ENCODE data around the gene LSM14A.
"Not testable (repeated sequence)": the region's sequence is repeated elsewhere in the genome, so short reads cannot be mapped to it uniquely, and the experiment has no call there.

LSM14A gene

GRCh38 chr19:34230820-34231219, 58.5 kb downstream of the LSM14A start:
- no peak for DNase-seq (ENCODE audit: low read depth)

- DNase-seq (ENCODE audit: low read depth), result no peak
These were observed 59.1 kb downstream of the LSM14A start for GRCh38 chr19:34231439-34231838.

GRCh38 chr19:34232566-34233481, 60.5 kb downstream of the LSM14A start:
- DNase-seq (ENCODE audit: low read depth), result peak; percentile 94

GRCh38 chr19:34235425-34235940, 63.2 kb downstream of the LSM14A start:
- DNase-seq (ENCODE audit: low read depth), result no peak

- no peak for DNase-seq (ENCODE audit: low read depth)
These were observed 64.0 kb downstream of the LSM14A start for GRCh38 chr19:34236035-34236987.

- no peak for DNase-seq (ENCODE audit: low read depth)
These were observed 65.0 kb downstream of the LSM14A start for GRCh38 chr19:34237283-34237682.

GRCh38 chr19:34237939-34238338, 65.6 kb downstream of the LSM14A start:
- no peak for DNase-seq (ENCODE audit: low read depth)

- no peak for DNase-seq (ENCODE audit: low read depth)
These were observed 69.4 kb downstream of the LSM14A start for GRCh38 chr19:34241513-34242337.

- DNase-seq (ENCODE audit: low read depth), result peak; percentile 52
These were observed 71.0 kb downstream of the LSM14A start for GRCh38 chr19:34243138-34243875.

- no peak for DNase-seq (ENCODE audit: low read depth)
These were observed 71.7 kb downstream of the LSM14A start for GRCh38 chr19:34243876-34244578.

- DNase-seq (ENCODE audit: low read depth), result no peak
These were observed 72.5 kb downstream of the LSM14A start for GRCh38 chr19:34244611-34245299.

GRCh38 chr19:34246340-34246739, 74.0 kb downstream of the LSM14A start:
- no peak for DNase-seq (ENCODE audit: low read depth)

GRCh38 chr19:34248941-34249340, 76.6 kb downstream of the LSM14A start:
- no peak for DNase-seq (ENCODE audit: low read depth)

- DNase-seq (ENCODE audit: low read depth), result not testable (repeated sequence)
These were observed 80.9 kb downstream of the LSM14A start for GRCh38 chr19:34253167-34253566.

GRCh38 chr19:34253681-34254045, 81.4 kb downstream of the LSM14A start:
- DNase-seq (ENCODE audit: low read depth), result not testable (repeated sequence)

GRCh38 chr19:34254046-34254697, 81.9 kb downstream of the LSM14A start, which contains the start of gene GARRE1:
TSS of gene GARRE1 (plus strand) at chr19:34254554. CDS start at chr19:34300474, 45,920 bp downstream.
- peak; percentile 57 for DNase-seq (ENCODE audit: low read depth)

- DNase-seq (ENCODE audit: low read depth), result no peak
These were observed 82.6 kb downstream of the LSM14A start for GRCh38 chr19:34254698-34255432.

- DNase-seq (ENCODE audit: low read depth), result no peak
These were observed 83.2 kb downstream of the LSM14A start for GRCh38 chr19:34255546-34255945.
